B cell (primary cell): Measurements from ENCODE around the gene JPT2.
A peak's percentile ranks its signal among the peaks of the same experiment; 100 is the strongest.

ENCODE experiments used
- CTCF ChIP-seq: fragments of 200-600 bp; IDR thresholded peaks from one replicate; pipeline ENCODE4 v1.8.0; 2022; ENCODE audit warnings: antibody characterized with exemption, mild to moderate bottlenecking
- EZH2 ChIP-seq: IDR thresholded peaks from 2 replicates; pipeline ENCODE4 v1.6.1; 2012; ENCODE audit warnings: borderline replicate concordance, low read depth, mild to moderate bottlenecking, moderate library complexity, low read length; ENCODE audit not compliant: insufficient read depth, poor library complexity, severe bottlenecking

- TF ChIP-seq CTCF (peak; percentile 96), EZH2 (no peak)
Observed at GRCh38 chr16:1723450-1724147, 45.5 kb downstream of the JPT2 start.
